A172 (cell line): Measurements from ENCODE around the gene ZNF816. TPM values are rescaled to one million over a fixed set of nuclear protein-coding genes. Genes with fewer than 3 reads are reported as not detected.
"Not testable (repeated sequence)": the region's sequence is repeated elsewhere in the genome, so short reads cannot be mapped to it uniquely, and the experiment has no call there.

Source experiments
- DNase-seq: peaks from one replicate; pipeline ENCODE4 v3.0.0-alpha.2; 2015; ENCODE audit warnings: low spot score
- total RNA-seq: library from RNA; depleted of rRNA; stranded (reverse); fragments of >200 nt; shearing (Covaris generic); gene quantifications from 2 replicates; pipeline ENCODE4 v1.2.3, GENCODE V29; 2014; rRNA removed

The ZNF816 gene
- total RNA-seq = 10.7 and 12.0 TPM in 2 replicates

DNA sequence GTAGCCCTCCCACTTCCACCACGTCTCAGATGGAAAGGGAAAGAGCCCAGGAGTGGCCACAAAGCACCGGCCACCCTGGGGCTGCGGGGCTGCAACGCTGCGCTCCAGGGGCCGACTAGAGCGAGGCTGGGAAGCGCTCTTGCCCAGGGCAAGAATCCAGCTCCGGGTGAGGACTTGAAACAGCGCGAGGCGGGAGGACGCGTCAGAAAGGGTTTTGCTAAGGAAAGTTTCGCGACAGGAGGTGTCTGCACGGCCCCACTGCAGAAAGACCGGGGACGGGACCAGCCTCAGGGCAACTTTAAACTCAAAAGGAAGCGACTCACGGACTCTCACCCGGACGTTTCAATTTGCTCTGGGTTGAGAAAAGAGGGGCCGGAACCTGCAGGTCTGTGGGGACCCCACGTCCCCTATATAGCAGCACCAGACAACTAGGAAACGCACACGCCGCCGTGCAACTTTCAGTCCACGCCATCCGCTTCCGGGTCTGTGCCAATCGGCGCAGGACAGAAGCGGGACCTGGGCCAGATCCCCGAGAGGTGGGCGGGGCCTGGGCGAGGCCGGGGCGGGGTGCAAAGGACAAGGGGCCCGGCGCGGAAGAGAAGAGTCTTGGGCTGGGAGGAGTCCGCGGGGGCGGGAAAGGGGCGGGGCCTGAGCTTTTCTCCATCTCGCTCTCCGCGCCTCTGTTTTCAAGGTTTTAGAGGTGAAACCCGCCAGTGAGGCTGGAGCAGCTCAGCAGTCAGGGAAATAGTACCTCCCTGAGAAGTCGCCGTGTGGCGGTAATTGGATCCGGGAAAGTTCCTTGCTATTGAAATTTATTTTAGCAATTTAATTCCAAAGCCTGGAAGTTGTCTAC lies at the start of gene ZNF816:
Gene ZNF816 (minus strand): TSS at position 488 of the 853 bp plus-strand sequence. CDS start 6,792 bp downstream, outside the sequence.
- DNase-seq = peak; percentile 89

DNA sequence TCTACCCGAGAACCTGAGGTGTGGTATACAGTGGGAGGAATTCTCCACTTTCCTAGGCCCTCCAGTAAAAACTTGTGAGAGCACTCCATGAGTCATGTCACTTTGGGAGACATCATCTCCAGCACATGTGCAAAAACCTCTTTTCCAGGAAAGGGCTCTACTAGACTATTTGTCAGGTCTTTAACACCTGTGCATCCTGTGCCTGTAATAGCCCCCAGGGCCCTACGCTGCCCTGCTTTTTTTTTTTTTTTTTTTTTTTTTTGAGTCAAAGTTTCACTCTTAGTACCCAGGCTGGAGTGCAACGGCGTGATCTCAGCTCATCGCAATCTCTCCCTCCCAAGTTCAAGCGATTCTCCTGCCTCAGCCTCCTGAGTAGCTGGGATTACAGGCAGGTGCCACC lies 49.3 kb upstream of the ZNF816 start:
- DNase-seq = no peak

DNA sequence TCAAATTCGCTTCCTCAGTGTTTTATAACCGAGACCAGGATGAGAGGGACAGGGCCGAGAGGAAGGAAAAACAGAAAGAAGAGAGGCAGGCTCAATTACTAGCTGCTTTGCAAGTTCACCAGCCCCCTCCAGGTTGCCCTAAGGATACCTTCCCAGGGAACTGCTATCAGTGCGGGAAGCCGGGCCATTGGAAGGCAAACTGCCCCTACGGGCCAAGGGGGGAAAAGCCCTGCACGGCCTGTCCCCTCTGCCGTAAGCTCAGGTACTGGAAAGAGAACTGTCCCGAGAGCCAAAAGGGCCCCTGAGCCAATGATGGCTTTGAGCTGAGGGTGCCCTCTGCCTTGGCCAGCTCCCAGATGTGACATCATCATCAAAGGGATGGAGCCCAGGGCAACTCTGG lies 47.8 kb upstream of the ZNF816 start:
- no peak for DNase-seq

DNA sequence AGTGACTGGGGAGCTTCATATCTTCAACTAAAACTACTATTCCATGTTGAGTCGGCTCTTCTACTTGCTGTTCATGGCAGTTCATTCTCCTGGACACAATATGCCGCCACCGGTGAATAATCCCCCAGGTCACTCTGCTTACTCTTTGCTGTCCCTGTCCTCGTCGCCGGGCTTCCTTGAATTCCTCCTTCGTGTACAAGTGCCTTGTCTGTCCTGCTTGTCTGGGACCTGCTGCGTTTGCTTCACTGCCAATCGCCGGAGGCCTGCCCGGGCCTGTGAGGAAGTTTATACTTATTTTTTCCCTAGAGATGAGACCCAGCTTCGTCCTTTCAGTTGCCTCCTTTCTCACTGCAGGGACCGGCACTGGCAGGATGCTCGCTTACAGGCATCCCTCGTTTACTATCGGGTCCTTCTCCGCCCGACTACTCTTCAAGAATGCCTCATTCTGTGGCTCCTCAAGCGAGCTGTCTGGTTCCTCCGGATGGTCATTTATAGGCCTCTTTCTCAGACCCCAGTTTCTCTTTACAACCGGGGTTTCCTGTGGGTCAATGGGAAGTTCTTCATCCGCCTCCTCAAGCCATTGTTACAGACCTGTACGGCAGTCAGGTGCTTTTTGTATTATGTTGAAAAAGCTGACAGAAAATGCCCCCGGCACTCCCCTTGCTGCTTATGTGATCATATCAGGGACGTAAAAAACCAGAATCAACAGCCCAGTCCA lies 45.5 kb upstream of the ZNF816 start:
- DNase-seq = no peak

DNA sequence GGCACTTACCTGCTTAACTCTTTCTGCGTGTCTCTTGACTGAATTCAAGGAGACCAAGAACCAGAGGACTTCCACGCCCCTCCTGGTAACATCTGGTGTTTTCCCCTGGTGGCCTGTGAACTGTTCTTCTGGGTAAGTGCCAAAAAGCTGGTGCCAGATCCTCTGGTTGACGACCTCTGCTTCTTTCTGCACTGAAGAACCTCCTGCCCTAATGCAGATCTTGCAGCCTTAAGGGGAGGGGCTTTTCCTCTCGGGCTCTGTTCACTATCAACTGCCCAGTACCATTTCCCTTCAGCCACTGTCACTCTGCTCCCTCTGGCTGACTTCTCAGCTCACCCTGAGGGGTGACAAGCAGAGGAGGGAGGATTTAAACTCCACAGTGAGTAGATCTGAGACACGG lies 44.9 kb upstream of the ZNF816 start:
- DNase-seq = no peak

DNA sequence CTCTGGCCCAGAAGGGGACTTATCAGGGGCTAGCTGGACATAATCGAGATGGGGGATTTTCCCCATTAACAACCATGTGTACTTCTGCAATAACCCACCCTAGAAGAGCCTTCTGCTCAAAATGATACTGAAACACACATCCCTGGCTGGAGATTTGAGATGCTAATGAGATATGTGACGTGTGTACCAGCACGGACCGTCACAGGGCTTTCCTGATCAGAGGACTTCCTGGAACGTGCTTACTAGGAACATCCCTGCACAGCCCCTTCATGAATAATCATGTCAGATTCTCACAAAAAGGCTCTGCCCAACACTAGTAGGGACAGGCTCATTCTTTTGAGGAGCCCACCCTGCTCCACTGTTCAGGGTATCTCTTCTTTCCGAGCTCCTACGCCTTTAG lies 44.5 kb upstream of the ZNF816 start:
- DNase-seq = no peak

DNA sequence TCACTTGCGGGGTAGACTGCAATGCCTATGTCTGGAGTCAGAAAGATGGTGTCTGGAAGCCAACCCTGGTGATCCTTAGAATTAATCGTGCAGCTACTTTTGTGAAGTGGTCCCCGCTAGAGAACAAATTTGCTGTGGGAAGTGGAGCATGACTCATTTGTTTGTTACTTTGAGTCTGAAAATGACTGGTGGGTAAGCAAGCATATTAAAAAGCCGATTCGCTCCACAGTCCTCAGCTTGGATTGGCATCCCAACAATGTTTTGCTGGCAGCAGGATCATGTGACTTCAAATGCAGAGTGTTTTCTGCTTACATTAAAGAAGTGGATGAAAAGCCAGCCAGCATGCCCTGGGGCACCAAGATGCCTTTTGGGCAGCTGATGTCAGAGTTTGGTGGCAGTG lies 41.6 kb upstream of the ZNF816 start:
- DNase-seq = peak; percentile 33

DNA sequence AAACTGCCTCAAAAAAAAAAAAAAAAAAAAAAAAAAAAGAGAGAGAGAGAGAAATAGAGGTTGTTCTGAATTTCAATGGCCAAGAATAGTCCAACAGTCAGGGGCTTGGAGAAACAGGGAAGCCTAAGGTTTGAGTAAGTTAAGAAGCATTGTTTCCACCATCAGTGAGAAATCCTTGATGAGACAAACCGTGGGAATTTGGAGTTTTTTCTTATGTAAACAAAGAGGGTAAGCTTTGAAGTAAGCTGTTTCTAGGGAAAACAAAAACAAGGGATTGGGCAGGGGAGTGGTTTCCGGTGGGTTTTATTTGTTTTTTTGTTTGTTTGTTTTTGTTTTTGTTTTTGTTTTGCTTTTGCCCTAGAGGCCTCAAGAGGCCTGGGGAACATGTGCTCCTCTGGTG lies 39.8 kb upstream of the ZNF816 start:
- DNase-seq = no peak

DNA sequence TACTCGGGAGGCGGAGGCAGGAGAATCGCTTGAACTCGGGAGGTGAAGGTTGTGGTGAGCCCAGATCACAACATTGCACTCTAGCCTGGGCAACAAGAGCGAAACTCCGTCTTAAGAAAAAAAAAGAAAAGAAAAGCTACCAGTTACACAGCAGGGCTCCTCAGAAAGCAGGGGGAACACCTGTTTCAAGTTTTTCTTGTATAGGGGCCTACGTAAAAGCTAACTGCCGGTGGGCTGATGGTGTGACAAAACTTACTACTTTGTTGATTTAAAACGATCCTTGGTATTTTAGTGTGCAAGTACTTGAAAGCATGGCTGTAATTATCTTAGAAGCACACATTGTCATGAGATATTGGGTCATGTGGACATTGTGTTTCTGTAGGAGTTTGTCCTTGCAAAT lies 35.3 kb upstream of the ZNF816 start:
- DNase-seq = no peak

DNA sequence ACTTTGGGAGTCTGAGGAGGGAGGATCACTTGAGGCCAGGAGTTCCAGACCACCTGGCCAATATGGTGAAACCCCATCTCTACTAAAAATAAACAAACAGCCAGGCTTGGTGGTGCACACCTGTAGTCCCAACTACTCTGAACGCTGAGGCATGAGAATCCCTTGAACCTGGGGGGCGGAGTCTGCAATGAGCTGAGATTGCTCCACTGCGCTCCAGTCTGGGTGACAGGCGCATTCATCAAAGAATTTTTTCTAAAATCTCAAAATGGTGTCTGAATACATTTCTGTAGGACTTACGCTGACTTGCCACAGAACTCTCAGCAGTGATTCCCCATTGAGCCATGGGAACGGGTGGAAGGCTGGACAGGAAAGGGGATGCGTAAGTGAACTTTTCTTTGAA lies 33.0 kb upstream of the ZNF816 start:
- DNase-seq = no peak

DNA sequence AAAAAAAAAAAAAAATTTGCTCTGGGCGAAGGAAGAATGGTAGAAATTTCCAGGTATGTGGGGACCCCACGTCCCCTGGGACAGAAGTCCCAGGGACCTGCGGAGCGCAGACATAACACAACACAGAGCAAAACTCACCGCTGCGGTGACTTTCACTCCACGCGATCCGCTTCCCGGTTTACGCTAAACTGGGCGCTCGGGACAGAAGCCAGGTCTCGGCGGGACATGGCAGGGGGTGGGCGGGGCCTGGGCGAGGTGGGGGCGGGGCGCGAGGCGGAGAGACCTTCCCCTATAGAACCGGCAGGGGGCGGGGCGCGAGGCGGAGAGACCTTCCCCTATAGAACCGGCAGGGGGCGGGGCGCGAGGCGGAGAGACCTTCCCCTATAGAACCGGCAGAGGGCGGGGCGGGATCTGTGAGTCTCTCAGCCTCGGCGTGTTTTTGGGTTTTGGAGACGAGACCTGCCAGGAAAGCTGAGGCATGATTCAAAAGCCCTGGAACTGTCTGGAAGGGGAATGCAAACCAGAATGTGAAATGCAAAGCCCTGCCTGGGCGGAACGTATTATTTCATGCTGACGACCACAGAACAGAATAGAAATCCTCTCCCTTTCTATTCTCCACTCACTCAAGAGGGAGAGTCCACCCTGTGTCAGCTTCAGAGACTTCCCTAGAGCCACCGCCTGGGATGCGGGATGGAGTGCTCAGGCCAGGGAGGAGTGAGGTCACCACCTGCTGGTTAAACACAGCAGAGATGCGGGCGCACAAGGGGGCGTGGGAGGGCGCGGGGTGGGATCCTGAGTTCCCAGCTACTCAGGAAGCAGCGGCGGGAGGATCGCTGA lies 30.9 kb upstream of the ZNF816 start:
- peak; percentile 35 for DNase-seq

DNA sequence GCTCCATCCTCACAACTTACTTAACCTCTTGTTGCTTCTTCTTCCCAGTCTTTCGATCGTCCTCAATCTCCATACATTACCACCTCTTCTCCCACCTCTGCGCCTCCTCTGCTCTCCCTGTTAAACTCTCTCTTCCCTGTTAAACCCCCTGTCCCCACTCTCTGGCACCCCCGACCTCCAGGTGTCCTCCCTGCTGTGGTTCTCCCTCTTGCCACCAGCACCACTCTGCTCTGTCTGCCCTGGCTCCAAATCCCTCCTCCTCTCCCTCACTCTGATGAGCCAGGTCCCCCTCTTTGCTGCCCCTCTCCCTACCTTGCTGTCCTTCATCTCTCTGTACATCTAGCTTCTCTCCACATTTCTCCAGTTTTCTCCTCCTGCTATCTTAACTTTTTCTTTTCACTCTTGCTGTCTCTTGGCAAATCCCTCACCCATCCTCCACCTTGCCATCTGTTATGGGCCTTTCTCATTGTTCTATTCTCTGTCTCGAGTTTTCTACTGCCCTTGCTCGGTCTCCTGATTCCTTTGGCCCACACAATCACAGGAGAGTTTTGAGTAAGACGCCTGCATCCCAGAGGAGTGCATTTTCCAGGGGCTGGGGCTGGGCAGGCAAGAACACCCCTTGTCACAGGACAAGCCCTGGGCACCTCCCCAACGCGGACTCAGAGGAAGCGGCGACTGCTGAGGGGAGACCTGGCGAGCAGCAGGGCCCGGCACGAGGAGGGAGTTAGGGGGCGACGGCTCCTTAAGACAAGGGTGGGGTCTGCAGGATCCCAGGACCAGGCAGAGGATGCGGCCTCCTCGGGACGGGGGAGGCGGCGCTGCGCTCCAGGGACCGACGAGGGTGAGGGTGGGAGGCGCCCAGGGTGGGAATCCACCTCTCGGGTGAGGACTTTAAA lies 29.7 kb upstream of the ZNF816 start:
- DNase-seq = no peak

DNA sequence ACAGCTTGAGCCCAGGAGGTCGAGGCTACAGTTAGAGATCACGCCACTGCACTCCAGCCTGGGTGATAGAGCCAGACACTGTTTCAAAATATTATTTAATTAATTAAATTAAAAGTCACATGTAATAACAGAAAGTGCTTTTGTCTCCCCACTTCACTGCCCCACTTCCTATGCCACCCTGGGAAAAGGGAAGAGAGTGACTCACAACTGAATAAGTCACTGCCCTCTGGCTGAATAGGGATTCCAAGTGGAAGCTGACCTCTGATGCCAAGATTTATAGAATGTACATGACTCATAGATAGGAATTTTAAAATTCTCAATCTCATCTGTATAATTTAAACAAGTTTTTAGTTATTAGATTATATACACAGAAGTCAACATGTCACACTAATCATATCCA lies 28.8 kb upstream of the ZNF816 start:
- peak; percentile 96 for DNase-seq

DNA sequence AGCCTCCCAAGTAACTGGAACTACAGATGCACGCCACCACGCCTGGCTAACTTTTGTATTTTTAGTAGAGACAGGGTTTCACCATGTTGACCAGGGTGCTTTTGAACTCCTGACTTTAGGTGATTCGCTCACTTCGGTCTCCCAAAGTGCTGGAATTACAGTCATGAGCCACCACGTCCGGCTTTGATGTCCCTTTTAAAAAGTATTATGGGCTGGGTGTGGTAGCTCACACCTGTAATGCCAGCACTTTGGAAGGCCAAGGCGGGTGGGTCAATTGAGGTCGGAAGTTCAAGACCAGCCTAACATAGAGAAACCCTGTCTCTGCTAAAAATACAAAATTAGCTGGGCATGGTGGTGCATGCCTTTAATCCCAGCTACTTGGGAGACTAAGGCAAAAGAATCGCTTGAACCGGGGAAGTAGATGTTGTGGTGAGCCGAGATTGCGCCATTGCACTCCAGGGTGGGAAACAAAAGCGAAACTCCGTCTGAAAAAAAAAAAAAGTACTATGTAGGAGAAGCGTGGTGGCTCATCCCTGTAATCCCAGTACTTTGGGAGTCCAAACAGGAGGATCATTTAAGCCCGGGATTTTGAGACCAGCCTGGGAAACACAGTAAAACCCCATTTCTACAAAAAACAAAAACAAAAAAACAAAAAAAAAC lies 28.2 kb upstream of the ZNF816 start:
- DNase-seq = peak; percentile 76

DNA sequence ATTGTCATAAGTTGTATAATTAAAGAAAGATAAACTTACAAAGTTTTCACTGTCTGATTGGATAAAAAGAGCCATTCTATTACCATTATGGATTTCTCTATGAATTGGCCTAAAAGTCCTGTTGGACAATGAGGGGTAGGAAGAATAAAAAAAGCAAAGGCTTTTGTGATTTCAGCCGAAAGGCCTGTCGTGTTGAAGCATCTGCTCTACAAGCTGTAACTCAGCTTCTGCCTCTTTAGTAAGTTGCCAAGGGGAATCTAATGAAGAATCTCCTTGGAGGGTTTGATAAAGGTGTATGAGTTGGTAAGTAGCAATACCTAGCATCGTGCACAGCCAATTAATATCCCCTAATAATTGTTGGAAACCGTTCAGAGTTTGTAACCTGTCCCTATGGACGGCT lies 25.8 kb upstream of the ZNF816 start:
- DNase-seq = no peak

DNA sequence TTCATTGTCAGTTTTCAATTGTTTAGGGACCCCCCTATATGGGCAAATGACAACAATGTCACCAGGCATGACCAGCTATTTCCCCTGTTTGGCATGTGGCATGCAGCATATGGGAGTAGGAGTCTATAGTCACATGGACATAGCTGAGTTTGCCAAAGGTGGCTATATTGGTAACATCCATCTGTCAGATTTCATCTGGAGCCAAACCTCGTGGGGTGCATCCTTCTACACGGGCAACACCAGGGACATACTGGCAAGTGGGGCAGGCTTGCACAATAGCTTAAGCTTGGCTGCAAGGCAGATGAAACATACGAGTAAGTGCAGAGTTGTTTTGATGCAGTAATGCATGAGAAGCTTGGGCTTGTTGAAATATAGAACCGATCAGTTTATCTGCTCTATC lies 24.5 kb upstream of the ZNF816 start:
- DNase-seq = no peak

DNA sequence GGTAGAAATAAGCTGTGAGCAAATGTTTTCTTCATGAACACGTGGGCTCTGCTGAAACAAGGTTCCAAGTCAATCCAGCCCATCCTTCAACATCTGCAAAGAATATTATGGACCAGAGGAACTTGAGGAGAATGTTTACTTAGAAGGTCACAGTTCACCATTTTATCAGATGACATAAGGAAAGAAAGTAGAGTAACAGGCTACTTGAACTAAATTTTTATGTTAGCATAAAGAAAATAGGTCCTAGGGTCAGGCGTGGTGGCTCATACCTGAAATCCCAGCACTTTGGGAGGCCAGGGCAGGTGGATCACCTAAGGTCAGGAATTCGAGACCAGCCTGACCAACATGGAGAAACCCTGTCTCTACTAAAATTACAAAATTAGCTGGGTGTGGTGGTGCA lies 20.5 kb upstream of the ZNF816 start:
- not testable (repeated sequence) for DNase-seq

DNA sequence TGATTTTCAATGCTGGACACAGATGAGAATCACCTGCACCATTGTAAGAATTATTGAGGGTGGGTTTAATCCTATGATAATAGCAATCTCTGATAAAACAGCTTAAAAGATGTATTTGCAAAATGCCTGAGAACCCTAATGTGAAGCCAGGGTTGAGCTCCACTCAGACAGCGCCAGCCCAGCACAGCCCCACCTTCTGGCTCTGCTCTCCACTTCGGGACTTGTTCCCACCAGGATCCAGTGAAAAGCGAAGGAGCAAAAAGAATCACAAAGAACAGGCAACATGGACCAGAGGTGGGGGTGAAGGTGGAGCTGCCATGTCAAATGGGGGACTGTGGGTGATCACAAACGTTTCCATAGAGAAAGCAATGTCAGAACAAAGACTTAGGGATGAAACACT lies 18.6 kb upstream of the ZNF816 start:
- no peak for DNase-seq

DNA sequence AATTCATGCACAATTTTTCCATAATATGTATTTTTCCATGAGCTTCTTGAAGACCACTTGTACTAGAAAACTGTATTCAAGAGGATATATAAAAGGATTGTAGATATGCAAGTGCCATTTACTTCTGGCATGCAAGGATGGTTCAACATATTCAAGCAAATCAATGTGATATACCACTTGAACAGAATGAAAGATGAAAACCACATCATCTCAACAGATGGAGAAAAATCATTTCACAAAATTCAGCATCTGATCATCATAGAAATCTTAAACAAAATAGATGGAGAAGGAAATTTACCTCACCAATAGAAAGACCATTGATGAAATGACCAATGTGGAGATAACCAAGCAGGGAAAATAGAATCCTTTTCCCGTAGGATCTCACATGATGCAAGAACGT lies 5.1 kb upstream of the ZNF816 start:
- no peak for DNase-seq

DNA sequence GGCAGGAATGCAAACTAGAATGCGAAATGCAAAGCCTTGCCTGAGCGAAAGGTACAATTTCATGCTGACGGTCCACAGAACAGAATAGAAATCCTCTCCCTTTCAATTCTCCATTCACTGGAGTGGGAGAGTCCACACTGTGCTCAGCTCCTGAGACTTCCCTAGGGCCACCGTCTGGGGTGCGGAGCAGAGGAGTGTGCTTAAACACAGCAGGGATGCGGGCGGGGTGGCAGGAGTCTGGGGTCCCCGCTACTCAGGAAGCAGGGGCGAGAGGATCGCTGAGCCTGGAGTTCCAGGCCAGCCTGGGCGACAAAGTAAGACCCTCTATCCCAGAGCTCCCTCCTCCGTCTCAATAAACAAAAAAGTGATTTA lies 552 bp upstream of the ZNF816 start:
- DNase-seq = no peak

DNA sequence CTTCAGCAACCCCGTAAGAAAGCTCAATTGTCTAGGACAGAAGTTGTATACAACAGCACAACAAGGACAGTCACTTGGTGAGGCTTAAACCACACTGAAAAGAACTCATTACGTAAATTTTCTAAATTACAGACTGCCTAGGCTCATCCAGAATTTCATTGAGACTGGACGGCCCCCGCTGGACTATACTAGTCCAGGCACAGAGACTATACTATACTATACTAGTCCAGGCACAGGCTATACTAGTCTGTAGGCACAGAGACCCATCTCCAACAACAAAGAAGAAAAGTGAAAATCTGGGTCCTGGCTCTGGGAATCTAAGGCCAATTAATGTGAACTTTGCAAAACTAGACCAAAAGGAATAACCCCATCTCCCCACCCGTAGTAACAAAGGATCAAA lies 700 bp downstream of the ZNF816 start:
- no peak for DNase-seq
